ENCODE measurements around the gene CHRDL1. TPM values are rescaled to one million over a fixed set of nuclear protein-coding genes. Genes with fewer than 3 reads are reported as not detected.
"Not testable (repeated sequence)": the region's sequence is repeated elsewhere in the genome, so short reads cannot be mapped to it uniquely, and the experiment has no call there.

Gene CHRDL1
- total RNA-seq, 2 experiments from 2014 or later: not detected

DNA sequence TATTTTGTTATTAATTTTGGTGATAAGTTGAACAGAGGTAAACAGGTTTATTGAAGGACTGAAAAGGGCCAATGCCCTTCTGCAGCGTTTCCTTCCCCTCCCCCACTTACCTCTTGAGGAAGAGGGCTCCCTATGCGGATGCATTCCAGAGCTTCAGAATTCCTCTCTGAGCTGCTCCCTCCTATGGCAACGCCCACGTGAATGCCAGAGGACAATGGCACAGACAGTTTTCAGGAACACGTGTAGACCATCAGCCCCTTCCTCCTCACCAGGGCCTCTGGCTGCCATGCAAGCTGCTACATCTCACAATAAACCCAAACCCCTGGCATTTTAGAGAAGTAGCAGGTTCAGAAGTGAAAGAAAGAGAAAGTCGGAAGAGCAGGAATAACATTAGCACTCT lies 127.9 kb downstream of the CHRDL1 start:
- H3K36me3 ChIP-seq (ENCODE audit: insufficient read depth, low read length): no peaks in the 10 kb centered on the region
- Mint-ChIP-seq H3K4me1 (ENCODE audit: low read depth) (no peaks in the 10 kb centered on the region), H3K9me3 (no peaks in the 10 kb centered on the region), H3K27ac (no peak overlapping the region), H3K27me3 (peaks cover 3% of the 10 kb centered on the region), H3K36me3 (ENCODE audit: low read depth) (no peaks in the 10 kb centered on the region), H3K4me3 (no peak overlapping the region)
- TF ChIP-seq, protein P1, sequence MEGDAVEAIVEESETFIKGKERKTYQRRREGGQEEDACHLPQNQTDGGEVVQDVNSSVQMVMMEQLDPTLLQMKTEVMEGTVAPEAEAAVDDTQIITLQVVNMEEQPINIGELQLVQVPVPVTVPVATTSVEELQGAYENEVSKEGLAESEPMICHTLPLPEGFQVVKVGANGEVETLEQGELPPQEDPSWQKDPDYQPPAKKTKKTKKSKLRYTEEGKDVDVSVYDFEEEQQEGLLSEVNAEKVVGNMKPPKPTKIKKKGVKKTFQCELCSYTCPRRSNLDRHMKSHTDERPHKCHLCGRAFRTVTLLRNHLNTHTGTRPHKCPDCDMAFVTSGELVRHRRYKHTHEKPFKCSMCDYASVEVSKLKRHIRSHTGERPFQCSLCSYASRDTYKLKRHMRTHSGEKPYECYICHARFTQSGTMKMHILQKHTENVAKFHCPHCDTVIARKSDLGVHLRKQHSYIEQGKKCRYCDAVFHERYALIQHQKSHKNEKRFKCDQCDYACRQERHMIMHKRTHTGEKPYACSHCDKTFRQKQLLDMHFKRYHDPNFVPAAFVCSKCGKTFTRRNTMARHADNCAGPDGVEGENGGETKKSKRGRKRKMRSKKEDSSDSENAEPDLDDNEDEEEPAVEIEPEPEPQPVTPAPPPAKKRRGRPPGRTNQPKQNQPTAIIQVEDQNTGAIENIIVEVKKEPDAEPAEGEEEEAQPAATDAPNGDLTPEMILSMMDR (IDR thresholded peaks at IDR 0.05): no peak
- ATAC-seq (ENCODE audit: poor library complexity) (no peak), DNase-seq (no peak)
- H3K9me3 ChIP-seq (ENCODE audit: control insufficient read depth in 1 of 2, insufficient read depth in 1 of 2, low read length in 2 of 2): no peaks in the 10 kb centered on the region
- intact Hi-C loops (cut with DNase I, micrococcal nuclease): no loop called here
- no peak overlapping the region for H3K27ac ChIP-seq (ENCODE audit: low read depth in 1 of 2, low read length in 2 of 2)
- POLR2A ChIA-PET: no interaction called here
- no peaks in the 10 kb centered on the region for H3K4me1 ChIP-seq (ENCODE audit: insufficient read depth, low read length)
- H3K4me3 ChIP-seq (ENCODE audit: low read length): no peak overlapping the region
- H3K27me3 ChIP-seq (ENCODE audit: control insufficient read depth in 1 of 2, insufficient read depth in 2 of 2, low read length in 2 of 2): no peaks in the 10 kb centered on the region
- CTCF ChIA-PET: no interaction called here

DNA sequence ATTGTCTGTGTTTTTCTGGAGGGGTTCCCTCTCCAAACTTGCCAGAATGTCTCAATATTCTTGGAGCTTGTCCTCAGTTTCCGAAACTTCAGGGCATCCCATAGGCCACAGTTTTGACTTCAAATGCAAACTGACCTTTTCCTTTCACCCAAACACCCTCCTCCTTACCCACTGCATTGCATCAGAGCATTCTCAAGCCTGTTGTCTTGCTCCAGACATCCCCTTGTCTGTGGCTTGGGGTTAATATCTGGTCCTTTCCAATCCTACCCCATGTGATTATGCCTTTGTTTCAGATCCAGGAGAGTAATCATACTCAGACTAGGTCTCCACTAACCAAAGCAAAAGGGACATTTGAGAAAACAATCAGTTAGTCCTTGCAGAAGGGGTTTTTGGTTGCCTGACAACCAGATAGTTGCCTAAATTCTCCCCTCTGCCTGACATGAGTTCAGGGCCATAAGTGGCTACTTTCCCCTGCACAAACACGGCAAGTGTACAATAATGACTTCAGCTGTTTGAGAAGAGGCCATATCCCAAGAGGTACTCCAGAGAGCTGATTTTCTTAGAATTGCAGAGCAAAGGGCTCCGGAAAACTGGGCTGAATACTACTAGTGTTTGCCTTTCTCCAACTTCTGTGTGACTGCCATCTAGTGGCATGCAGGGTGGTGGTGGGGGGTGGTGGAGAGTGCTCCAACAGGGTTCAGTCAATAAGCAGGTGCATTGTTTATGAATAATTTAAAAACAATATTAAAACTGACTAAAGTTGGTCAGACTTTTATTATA lies 130.2 kb downstream of the CHRDL1 start:
- Mint-ChIP-seq H3K27me3 (peaks cover 3% of the 10 kb centered on the region), H3K27ac (no peak overlapping the region), H3K4me1 (ENCODE audit: low read depth) (no peaks in the 10 kb centered on the region), H3K9me3 (no peaks in the 10 kb centered on the region), H3K4me3 (no peak overlapping the region), H3K36me3 (ENCODE audit: low read depth) (no peaks in the 10 kb centered on the region)
- TF ChIP-seq, protein P1 (IDR thresholded peaks at IDR 0.05): no peak
- POLR2A ChIA-PET: no interaction called here
- Histone ChIP-seq H3K36me3 (ENCODE audit: insufficient read depth, low read length) (no peaks in the 10 kb centered on the region), H3K27me3 (ENCODE audit: control insufficient read depth in 1 of 2, insufficient read depth in 2 of 2, low read length in 2 of 2) (no peaks in the 10 kb centered on the region), H3K4me3 (ENCODE audit: low read length) (no peak overlapping the region), H3K4me1 (ENCODE audit: insufficient read depth, low read length) (no peaks in the 10 kb centered on the region), H3K27ac (ENCODE audit: low read depth in 1 of 2, low read length in 2 of 2) (no peak overlapping the region), H3K9me3 (ENCODE audit: control insufficient read depth in 1 of 2, insufficient read depth in 1 of 2, low read length in 2 of 2) (no peaks in the 10 kb centered on the region)
- ATAC-seq (ENCODE audit: poor library complexity) (no peak), DNase-seq (peak in 1 of 14 experiments; percentile 5)
- CTCF ChIA-PET: no interaction called here
- intact Hi-C loops (cut with DNase I, micrococcal nuclease): no loop called here

DNA sequence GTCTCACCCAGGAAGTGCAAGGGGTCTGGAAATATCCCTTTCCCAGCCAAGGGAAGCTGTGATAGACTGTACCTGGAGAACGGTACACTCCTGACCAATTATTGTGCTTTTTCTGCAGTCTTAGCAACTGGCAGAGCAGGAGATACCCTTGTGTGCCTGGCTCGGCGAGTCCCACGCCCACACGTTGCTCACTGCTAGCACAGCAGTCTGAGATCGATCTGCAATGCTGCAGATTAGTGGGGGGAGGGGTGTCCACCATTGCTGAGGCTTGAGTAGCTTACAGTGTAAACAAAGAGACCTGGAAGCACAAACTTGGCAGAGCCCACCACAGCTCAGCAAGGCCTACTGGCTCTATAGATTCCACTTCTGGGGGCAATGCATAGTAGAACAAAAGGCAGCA lies 138.5 kb downstream of the CHRDL1 start:
- H3K9me3 Mint-ChIP-seq: no peaks in the 10 kb centered on the region
- H3K27me3 Mint-ChIP-seq: no peaks in the 10 kb centered on the region
- no peak overlapping the region for H3K4me3 Mint-ChIP-seq
- H3K36me3 ChIP-seq (ENCODE audit: insufficient read depth, low read length): no peaks in the 10 kb centered on the region
- ChIA-PET POLR2A (no interaction called here), CTCF (no interaction called here)
- no peak overlapping the region for H3K4me3 ChIP-seq (ENCODE audit: low read length)
- H3K9me3 ChIP-seq (ENCODE audit: control insufficient read depth in 1 of 2, insufficient read depth in 1 of 2, low read length in 2 of 2): no peaks in the 10 kb centered on the region
- no peaks in the 10 kb centered on the region for H3K4me1 Mint-ChIP-seq (ENCODE audit: low read depth)
- H3K27me3 ChIP-seq (ENCODE audit: control insufficient read depth in 1 of 2, insufficient read depth in 2 of 2, low read length in 2 of 2): no peaks in the 10 kb centered on the region
- DNase-seq: no peak
- H3K4me1 ChIP-seq (ENCODE audit: insufficient read depth, low read length): no peaks in the 10 kb centered on the region
- intact Hi-C loops (cut with DNase I, micrococcal nuclease): no loop called here
- TF ChIP-seq, protein P1 (IDR thresholded peaks at IDR 0.05): no peak
- no peaks in the 10 kb centered on the region for H3K36me3 Mint-ChIP-seq (ENCODE audit: low read depth)
- H3K27ac Mint-ChIP-seq: no peak overlapping the region
- no peak for ATAC-seq (ENCODE audit: poor library complexity)
- H3K27ac ChIP-seq (ENCODE audit: low read depth in 1 of 2, low read length in 2 of 2): no peak overlapping the region

DNA sequence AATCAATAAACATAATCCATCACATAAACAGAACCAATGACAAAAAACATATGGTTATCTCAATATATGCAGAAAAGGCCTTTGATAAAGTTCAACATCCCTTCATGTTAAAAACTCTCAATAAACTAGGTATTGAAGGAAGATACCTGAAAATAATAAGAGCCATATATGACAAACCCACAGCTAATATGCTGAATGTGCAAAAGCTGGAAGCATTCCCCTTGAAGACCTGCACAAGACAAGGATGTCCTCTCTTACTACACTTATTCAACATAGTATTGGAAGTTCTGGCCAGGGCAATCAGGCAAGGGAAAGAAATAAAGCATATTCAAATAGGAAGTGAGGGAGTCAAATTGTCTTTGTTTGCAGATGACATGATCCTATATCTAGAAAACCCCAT lies 141.3 kb downstream of the CHRDL1 start:
- H3K27ac ChIP-seq (ENCODE audit: low read depth in 1 of 2, low read length in 2 of 2); DNase-seq; H3K27me3 ChIP-seq (ENCODE audit: control insufficient read depth in 1 of 2, insufficient read depth in 2 of 2, low read length in 2 of 2); H3K4me1 ChIP-seq (ENCODE audit: insufficient read depth, low read length); H3K9me3 ChIP-seq (ENCODE audit: control insufficient read depth in 1 of 2, insufficient read depth in 1 of 2, low read length in 2 of 2); CTCF ChIA-PET; intact Hi-C loops (cut with DNase I, micrococcal nuclease); H3K27me3 Mint-ChIP-seq; H3K4me1 Mint-ChIP-seq (ENCODE audit: low read depth); ATAC-seq (ENCODE audit: poor library complexity); H3K36me3 Mint-ChIP-seq (ENCODE audit: low read depth); H3K27ac Mint-ChIP-seq; H3K36me3 ChIP-seq (ENCODE audit: insufficient read depth, low read length); H3K4me3 Mint-ChIP-seq; POLR2A ChIA-PET; H3K9me3 Mint-ChIP-seq; H3K4me3 ChIP-seq (ENCODE audit: low read length): not testable (repeated sequence)

Measured in CD4-positive, alpha-beta T cell (primary cell).